WI38 (cell line): ENCODE data around the gene RERE.

Source experiments
- H3K4me3 ChIP-seq: 2 replicates; pipeline ENCODE4 v1.5.1; 2011; ENCODE audit warnings: low read depth, mild to moderate bottlenecking, control low read depth, low read length
- CTCF ChIP-seq: IDR thresholded peaks from 2 replicates; pipeline ENCODE4 v1.5.1; 2012; ENCODE audit warnings: low read depth, mild to moderate bottlenecking, control low read depth, low read length

The RERE gene

GRCh38 chr1:8517661-8518489, 299.6 kb downstream of the RERE start:
- no peak for TF ChIP-seq CTCF
- no peak overlapping the region for H3K4me3 ChIP-seq

- H3K4me3 ChIP-seq, result no peak overlapping the region
- no peak for TF ChIP-seq CTCF
Measured at GRCh38 chr1:8516793-8517556, 300.5 kb downstream of the RERE start.

- no peak overlapping the region for H3K4me3 ChIP-seq
- no peak for TF ChIP-seq CTCF
Measured at GRCh38 chr1:8516278-8516777, 301.1 kb downstream of the RERE start.

GRCh38 chr1:8512504-8512903, 304.9 kb downstream of the RERE start:
- H3K4me3 ChIP-seq, result no peak overlapping the region
- TF ChIP-seq CTCF, result no peak

DNA sequence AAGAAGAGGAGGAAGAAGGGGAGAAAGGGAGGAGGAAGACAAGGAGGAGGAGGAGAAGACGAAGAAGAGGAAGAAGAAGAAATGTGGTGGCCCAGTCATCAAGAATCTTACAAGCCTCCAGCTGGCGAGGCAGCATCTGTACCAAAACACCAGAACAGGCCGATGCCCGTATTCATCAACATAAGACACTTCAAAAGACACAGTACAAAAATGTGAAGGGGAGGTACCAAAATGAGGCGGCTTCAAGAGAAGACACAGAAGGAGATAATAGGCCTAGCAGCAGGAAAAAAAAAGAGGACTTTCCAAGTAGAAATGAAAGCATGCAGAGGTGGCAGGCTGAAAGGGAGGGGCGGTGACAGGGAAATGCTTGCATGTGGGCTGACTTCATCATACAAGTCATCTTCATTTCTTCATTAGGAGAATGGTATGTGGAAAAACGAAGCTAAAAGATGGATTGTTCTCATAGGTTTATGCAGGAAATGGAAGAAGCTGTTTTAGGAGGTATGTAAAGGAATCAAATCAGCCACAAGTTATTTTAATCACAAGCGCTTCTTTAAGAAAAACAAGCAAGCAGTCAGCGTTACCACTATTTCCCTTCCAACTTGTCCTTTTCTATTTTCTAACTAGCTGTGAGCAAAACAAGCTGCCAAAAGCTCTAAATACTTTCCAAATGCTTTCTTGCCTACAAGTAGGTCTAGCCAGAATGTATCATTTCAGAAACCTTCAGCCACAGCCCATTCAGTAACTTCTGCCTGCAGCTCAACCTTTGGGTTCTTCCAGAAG, 307.2 kb downstream of the RERE start:
- H3K4me3 ChIP-seq, result peak overlapping the region; percentile 43
- no peak for TF ChIP-seq CTCF

DNA sequence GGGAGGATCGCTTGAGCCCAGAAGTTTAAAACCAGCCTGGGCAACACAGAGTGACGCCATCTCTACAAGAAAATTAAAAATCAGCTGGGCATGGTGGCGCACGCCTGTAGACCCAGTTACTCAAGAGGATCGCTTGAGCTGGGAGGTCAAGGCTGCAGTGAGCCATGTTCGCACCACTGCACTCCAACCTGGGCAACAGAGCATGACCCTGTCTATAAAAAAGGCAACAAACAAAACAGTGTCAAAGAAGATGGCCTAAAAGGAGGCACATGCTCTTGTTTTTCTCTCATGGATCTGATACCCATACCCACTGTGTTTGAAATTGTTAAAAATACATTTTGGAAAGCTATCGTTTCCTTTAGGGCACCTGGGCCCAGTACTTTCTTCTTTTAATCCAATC, 307.9 kb downstream of the RERE start:
- no peak for TF ChIP-seq CTCF
- peak overlapping the region; percentile 43 for H3K4me3 ChIP-seq
